Stimulated activated CD8-positive, alpha-beta memory T cell treated with anti-CD3 and anti-CD28 coated beads, Interleukin-4, amount 100 ng/mL, for 1 hour (primary cell): Measurements from ENCODE around the gene ZNF189.

Source experiments
- DNase-seq, 2 donors: peaks; one replicate each; pipeline ENCODE4 v3.0.0-alpha.2; 2020; ENCODE audit warnings: low read depth in 2 of 2, low spot score in 1 of 2

The ZNF189 gene

DNA sequence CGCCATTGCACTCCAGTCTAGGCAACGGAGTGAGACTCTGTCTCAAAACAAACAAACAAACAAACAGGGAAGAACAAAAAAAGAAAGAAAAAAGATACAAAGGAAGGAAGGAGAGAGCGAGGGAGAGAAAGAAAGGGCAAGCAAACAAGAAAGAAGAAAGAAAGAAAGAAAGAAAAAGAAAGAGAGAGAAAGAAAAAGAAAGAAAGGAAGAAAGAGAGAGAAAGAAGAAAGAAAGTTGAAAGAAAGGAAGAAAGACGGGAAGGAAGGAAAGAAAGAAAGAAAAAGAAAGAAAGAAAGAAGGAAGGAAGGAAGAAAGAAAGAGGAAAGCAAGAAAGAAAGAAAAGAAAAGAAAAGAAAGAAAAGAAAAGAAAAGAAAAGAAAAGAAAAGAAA, 50.0 kb downstream of the ZNF189 start:
- DNase-seq: no peak

DNA sequence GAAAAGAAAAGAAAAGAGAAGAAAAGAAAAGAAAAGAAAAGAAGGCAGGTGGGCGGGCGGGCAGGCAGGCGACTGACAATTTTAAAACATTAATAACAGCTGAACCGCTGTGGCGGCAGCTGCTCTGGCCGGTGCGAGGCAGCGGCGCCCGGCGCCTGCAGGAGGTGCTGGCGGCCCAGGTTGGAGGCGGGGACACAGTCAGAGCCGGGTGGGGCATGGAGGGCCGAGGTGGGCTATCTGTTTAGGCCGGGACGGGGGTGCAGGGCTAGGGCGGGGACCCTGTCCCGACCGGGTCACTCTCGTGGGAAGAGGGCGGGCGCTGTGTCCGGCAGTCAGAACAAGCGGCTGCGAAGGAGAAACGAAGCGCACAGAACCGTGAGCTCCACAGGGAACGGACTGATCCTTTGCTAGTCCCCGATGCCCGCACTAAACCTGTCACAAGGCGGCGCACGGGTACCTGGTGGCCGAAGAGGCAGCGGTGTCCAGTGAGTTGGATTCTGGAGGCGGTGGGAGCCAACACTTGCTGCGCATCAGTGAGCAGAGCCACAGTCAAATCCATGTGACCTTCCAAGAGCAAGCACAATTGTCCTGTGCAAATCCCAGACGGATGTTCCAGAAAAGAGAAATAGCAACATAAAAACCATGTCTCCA, 50.5 kb downstream of the ZNF189 start:
- peak; percentile 3 to 17 for DNase-seq

GRCh38 chr9:101450931-101451330, 52.3 kb downstream of the ZNF189 start:
- no peak for DNase-seq

- no peak for DNase-seq
These were observed 52.8 kb downstream of the ZNF189 start for GRCh38 chr9:101451498-101451897.

DNA sequence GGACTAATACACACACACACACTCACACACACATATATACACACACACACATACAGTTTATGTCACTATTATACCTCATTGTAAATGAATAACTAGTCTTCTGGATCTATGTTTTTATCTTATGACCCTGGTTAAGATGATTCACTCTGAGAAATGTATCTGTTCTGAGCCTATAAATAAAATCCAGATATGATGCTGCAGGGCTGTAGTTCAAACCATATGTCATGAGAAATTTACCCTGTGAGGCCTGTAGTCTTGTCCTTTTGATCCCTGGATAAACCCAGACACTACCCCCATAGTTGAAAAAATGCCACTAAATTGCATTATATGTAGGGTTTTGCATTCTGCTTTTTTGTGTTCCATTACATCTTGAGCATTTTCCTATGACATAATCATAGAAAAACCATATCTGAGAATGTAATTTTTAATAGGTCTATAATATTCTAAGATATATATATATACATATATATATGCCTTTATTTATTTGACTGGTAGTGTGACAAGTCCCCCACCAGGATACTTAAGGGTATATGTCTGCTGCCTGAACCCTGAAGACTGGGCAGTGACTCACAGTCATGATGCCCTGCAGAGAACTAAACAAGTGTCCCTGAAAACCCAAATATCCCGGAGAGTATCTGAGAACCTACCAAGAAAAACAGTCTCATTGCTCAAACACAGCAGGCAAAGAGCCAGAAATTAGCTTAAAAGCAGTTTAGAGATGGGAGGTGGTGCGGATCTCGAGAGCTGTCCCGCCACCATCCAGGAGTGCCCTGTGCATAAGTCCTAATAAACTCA, 55.3 kb downstream of the ZNF189 start:
- DNase-seq: no peak

GRCh38 chr9:101455656-101456240, 57.1 kb downstream of the ZNF189 start:
- no peak for DNase-seq

DNA sequence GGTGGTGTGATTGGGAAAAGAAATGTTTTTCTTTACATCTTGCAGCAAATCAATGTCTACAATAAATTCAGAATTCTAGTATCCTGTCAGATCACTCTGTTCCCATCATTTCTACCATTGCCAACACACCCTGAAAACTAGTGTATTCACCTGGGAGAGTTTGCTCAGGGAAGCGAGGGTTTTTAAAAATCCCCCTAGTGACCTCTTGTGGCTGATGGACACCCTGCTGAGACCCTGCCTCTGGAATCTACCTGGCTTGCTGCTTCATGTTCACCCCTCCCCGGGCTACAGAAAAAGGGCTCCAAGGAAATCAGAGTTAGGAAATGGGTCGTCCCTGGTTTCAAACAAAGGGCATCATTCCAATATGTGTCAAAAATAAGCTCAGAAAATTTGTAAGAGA, 58.4 kb downstream of the ZNF189 start:
- no peak for DNase-seq

GRCh38 chr9:101458963-101459631, 60.4 kb downstream of the ZNF189 start:
- DNase-seq: no peak
